ENCODE data around the gene RNF144A. TPM values are rescaled to one million over a fixed set of nuclear protein-coding genes. Genes with fewer than 3 reads are reported as not detected.

Gene RNF144A
- total and polyA plus RNA-seq, 2 experiments from 2014 or later: 5.4 to 10.1 TPM

DNA sequence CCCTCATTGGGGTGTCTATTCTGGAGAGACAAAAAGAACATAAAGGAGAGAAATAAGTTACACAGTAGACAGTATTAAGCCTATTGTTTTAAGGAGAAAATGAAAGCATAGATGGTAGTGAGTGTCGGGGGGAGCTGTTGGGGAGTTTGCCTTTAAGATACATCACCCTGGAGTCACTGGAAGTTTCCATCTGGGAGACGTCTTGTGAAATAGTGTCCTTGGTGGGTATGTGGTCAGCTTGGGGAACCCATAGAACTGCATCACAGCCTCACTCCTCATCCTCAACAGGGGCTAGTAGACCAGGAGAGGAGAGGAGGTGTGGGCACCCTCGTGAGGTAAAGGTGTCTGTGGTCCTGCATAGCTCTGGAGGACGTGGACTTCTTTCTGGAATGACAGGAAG lies 60.6 kb downstream of the RNF144A start:
- Histone ChIP-seq H3K36me3 (replicated peaks; ENCODE audit: insufficient read depth, low read depth) (no peaks in the 10 kb centered on the region), H3K27me3 (no peaks in the 10 kb centered on the region), H3K4me2 (no peak overlapping the region), H3K9me2 (replicated peaks; ENCODE audit: insufficient read depth) (no peaks in the 10 kb centered on the region), H3K27ac (peak overlapping the region; percentile 33), H3K4me3 (no peak overlapping the region), H2AFZ (no peak overlapping the region), H3K79me2 (no peaks in the 10 kb centered on the region), H3K4me1 (ENCODE audit: insufficient read depth) (no peaks in the 10 kb centered on the region), H4K20me1 (ENCODE audit: insufficient read depth, poor library complexity, severe bottlenecking) (no peaks in the 10 kb centered on the region), H3K9me3 (ENCODE audit: low read depth) (no peaks in the 10 kb centered on the region)
- TF ChIP-seq, protein P1, sequence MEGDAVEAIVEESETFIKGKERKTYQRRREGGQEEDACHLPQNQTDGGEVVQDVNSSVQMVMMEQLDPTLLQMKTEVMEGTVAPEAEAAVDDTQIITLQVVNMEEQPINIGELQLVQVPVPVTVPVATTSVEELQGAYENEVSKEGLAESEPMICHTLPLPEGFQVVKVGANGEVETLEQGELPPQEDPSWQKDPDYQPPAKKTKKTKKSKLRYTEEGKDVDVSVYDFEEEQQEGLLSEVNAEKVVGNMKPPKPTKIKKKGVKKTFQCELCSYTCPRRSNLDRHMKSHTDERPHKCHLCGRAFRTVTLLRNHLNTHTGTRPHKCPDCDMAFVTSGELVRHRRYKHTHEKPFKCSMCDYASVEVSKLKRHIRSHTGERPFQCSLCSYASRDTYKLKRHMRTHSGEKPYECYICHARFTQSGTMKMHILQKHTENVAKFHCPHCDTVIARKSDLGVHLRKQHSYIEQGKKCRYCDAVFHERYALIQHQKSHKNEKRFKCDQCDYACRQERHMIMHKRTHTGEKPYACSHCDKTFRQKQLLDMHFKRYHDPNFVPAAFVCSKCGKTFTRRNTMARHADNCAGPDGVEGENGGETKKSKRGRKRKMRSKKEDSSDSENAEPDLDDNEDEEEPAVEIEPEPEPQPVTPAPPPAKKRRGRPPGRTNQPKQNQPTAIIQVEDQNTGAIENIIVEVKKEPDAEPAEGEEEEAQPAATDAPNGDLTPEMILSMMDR (IDR thresholded peaks at IDR 0.05; ENCODE audit: poor library complexity): no peak
- TF ChIP-seq EZH2 (IDR thresholded peaks at IDR 0.05; ENCODE audit: borderline replicate concordance) (no peak), EZH2phosphoT487 (IDR thresholded peaks at IDR 0.05; ENCODE audit: low read depth, severe bottlenecking, unreplicated experiment) (no peak)
- 86% methylated on average over 4 of the region's 4 CpGs for WGBS (ENCODE audit: low lambda C conversion rate, missing lambda C conversion rate)
- DNase-seq (ENCODE audit: low spot score): no peak

GRCh38 chr2:6978991-6979390 lies 61.8 kb downstream of the RNF144A start:
- Histone ChIP-seq H3K36me3 (replicated peaks; ENCODE audit: insufficient read depth, low read depth) (no peaks in the 10 kb centered on the region), H3K4me2 (no peak overlapping the region), H3K4me3 (no peak overlapping the region), H3K79me2 (no peaks in the 10 kb centered on the region), H3K9me3 (ENCODE audit: low read depth) (no peaks in the 10 kb centered on the region), H2AFZ (no peak overlapping the region), H3K27me3 (no peaks in the 10 kb centered on the region), H4K20me1 (ENCODE audit: insufficient read depth, poor library complexity, severe bottlenecking) (no peaks in the 10 kb centered on the region), H3K9me2 (replicated peaks; ENCODE audit: insufficient read depth) (no peaks in the 10 kb centered on the region), H3K4me1 (ENCODE audit: insufficient read depth) (no peaks in the 10 kb centered on the region), H3K27ac (no peak overlapping the region)
- TF ChIP-seq, protein P1 (IDR thresholded peaks at IDR 0.05; ENCODE audit: poor library complexity): no peak
- WGBS (ENCODE audit: low lambda C conversion rate, missing lambda C conversion rate): 97% methylated on average over 3 of the region's 3 CpGs
- no peak for DNase-seq (ENCODE audit: low spot score)

DNA sequence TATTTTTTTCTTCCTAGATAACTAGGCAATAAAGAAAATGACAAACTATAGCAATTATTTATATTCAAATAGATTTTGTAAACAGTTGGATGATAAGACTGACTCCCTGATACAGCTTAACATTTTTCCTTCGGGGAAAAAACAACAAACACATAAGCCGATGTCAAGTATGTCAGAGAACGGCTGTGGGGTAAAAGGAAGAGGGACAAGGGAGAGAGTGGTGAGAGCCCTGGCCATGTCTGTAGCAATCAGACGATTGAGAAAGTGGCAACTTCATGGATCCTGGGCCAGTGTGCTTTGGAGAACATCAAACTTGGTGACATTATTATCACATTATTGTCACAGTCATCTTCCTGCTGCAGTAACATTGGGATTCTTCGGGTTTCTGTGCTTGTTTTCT lies 65.2 kb downstream of the RNF144A start:
- Histone ChIP-seq H2AFZ (no peak overlapping the region), H3K9me3 (ENCODE audit: low read depth) (no peaks in the 10 kb centered on the region), H4K20me1 (ENCODE audit: insufficient read depth, poor library complexity, severe bottlenecking) (no peaks in the 10 kb centered on the region), H3K4me2 (no peak overlapping the region), H3K4me1 (ENCODE audit: insufficient read depth) (no peaks in the 10 kb centered on the region), H3K9me2 (replicated peaks; ENCODE audit: insufficient read depth) (no peaks in the 10 kb centered on the region), H3K27ac (no peak overlapping the region), H3K79me2 (no peaks in the 10 kb centered on the region), H3K36me3 (replicated peaks; ENCODE audit: insufficient read depth, low read depth) (no peaks in the 10 kb centered on the region), H3K4me3 (no peak overlapping the region), H3K27me3 (no peaks in the 10 kb centered on the region)
- DNase-seq (ENCODE audit: low spot score): no peak
- TF ChIP-seq, protein P1 (IDR thresholded peaks at IDR 0.05; ENCODE audit: poor library complexity): no peak
- TF ChIP-seq EZH2phosphoT487 (IDR thresholded peaks at IDR 0.05; ENCODE audit: low read depth, severe bottlenecking, unreplicated experiment) (no peak), EZH2 (IDR thresholded peaks at IDR 0.05; ENCODE audit: borderline replicate concordance) (no peak)
- WGBS (ENCODE audit: low lambda C conversion rate, missing lambda C conversion rate): 66% methylated on average over 5 of the region's 5 CpGs
